ENCODE measurements around the gene JAKMIP1. TPM values are rescaled to one million over a fixed set of nuclear protein-coding genes. Genes with fewer than 3 reads are reported as not detected.

Gene JAKMIP1
- total RNA-seq, 1 donor from 2014 or later, result 31.0 TPM

DNA sequence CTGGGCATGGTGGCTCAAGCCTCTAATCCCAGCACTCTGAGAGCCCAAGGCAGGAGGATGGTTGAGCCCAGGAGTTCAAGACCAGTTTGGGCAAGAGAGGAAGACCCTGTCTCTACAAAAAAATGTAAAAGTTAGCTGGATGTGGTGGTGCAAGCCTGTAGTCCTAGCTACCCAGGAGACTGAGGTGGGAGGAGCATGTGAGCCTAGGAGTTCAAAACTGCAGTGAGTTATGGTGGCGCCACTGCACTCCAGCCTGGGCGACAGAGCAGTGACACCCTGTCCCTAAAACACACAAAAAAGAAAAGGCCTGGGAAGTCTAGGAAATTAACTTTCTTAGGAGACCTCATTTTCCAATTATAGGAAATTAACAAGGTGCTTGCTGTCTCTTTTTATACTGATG lies 76.8 kb downstream of the JAKMIP1 start:
- intact Hi-C loops (cut with micrococcal nuclease), result no loop called here

DNA sequence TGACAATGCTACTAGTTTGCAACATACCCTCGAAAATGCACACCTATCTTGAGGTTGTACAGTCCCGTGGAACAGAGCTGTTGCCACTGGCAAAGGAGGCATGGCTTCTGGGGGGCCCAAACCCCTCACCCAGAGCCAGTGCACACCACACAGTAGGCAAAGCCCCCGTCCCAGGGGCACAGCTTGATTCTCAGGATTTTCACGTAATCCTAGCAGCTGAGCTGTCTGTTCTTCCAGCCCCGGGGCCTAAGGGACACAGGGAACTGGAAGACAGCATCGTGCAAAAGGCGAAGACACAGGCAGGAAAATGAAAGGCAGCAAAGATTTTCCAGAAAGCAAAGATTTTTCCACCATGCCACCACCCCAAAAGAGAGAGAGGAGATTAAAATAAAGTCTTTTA lies 77.2 kb downstream of the JAKMIP1 start:
- intact Hi-C loops (cut with micrococcal nuclease), result no loop called here

DNA sequence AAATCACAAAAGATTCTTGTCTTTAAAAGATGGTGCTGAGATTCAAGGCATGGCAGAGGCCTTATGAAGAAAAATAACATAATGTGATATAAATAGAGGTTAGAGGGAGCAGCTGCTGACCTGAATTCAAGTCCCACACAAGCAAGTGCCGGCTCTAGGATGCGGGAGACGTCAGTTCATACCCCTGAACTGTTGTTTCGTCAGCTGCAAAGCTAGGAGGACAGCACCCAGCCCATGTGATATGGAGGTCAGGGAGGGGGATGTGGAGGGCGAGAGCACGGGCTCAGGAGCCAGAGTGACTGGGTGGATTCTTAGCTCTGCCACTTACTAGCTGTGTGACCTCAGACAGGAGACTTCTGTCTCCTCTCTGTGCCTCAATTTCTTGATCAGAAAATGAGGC lies 77.9 kb downstream of the JAKMIP1 start:
- intact Hi-C loops (cut with micrococcal nuclease), result no loop called here

GRCh38 chr4:6121941-6122340 lies 78.4 kb downstream of the JAKMIP1 start:
- intact Hi-C loops (cut with micrococcal nuclease), result no loop called here

DNA sequence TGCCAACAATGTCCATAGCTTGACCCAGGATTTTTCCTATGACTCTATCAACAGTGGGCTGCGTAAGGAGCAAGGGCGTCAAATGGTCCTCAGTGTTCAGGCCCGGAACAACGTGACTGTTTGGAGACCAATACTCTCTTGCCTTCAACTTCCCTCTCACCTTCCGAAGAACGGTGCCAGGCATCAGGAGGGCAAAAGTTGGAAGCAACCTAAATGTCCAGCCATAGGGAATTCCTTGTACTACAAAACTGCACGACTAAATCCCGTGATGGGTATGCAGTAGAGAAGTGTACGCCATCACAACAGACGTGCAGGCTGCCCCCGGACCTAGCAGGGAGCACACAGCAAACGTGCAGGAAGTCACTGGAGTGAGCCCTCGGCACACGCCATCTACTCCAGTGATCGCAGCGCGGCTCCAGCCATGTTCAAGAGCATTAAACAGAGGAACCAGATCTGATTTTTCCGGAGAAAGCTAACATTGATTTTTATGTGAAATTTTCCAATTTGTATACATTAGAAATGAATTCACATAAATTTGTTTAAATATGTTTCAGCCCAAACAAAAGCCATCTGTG lies 79.0 kb downstream of the JAKMIP1 start:
- intact Hi-C loops (cut with micrococcal nuclease), result no loop called here

DNA sequence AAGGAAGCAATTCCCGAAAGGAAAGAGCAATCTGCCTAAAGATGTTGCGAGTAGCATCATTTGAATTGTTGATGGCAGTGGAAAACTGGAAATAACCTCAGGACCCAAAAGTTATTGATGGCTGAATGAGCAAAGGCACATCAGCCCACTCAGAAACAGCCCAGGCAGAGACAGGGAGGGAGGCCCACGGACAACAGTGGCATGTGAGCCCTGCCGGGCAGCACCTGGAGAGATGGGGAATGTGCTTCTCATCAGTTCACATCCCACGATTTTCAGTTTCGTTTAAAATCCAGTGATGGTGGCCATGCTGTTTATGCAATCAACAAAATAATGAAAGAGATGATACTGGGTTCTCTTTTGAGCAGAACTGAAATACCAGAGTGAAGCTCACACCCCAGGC lies 80.0 kb downstream of the JAKMIP1 start:
- intact Hi-C loops (cut with micrococcal nuclease), result no loop called here

- intact Hi-C loops (cut with micrococcal nuclease), result no loop called here
Observed at GRCh38 chr4:6119507-6120020, 80.8 kb downstream of the JAKMIP1 start.

DNA sequence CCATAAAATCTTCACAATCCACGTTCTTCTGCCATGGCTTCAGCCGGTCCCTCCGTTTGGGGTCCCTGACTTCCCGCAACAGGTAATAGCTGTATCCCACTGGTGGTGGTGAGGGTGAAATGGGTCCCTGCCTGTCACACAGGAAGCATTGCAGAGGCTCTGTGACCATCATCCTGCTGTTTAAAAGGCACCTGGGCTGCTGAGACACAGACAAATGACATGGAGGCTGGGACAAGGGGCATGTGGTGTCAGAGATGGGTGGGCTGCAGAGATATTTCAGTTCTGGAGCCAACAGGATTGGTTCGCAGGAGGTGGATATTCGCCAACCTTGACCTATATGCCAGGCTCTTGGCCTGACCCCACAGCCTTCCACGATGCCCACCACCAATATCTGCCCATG lies 82.1 kb downstream of the JAKMIP1 start:
- intact Hi-C loops (cut with micrococcal nuclease), result no loop called here

DNA sequence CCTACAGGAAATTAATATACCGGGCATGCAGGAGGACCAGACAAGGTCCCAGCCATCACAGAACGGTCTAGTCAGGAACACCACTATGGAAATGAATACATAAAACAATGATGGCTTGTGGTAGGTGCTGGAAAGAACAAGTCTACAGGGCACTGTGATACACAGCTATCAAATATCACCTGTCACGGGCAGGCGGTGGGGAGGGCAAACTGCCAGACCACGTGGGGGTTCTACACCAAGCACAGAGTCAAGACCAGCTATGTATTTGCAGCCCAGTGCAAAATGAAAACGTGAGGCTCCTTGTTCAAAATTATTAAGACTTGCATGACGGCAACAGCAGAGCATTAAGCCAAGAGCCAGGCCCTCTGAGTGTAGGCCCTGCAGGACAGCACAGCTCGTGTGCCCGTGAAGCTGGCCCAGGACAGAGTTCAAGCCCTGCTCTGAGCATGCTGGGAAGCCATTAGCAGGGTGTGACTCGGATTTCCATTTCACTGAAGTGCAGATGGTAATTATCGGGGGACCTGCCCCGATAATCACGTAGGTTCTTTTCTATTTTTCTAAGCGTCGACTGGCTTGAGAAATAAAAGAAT lies 83.6 kb downstream of the JAKMIP1 start:
- intact Hi-C loops (cut with micrococcal nuclease), result no loop called here

GRCh38 chr4:6115746-6116586 lies 84.4 kb downstream of the JAKMIP1 start:
- intact Hi-C loops (cut with micrococcal nuclease), result no loop called here

GRCh38 chr4:6115342-6115741 lies 85.0 kb downstream of the JAKMIP1 start:
- intact Hi-C loops (cut with micrococcal nuclease), result no loop called here

DNA sequence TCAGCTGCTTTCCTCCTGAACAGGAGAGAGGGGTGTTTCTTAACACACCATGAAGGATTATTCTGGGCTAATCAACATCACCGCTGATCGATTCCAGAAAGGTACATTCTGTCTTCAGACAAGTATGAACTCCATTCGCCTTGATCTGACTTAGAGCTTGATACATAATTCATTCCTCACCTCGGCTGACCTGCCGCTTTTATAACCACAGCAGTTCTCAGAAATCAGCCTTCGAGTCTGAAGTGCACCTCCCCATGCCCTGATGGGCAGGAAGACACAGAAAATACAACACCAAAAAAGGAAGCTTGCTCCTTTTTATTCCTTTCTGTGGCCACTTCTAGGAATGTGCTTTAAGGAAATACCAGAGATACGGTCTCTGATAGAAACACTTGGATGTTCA lies 85.7 kb downstream of the JAKMIP1 start:
- intact Hi-C loops (cut with micrococcal nuclease), result no loop called here

GRCh38 chr4:6114181-6114580 lies 86.2 kb downstream of the JAKMIP1 start:
- intact Hi-C loops (cut with micrococcal nuclease), result no loop called here

DNA sequence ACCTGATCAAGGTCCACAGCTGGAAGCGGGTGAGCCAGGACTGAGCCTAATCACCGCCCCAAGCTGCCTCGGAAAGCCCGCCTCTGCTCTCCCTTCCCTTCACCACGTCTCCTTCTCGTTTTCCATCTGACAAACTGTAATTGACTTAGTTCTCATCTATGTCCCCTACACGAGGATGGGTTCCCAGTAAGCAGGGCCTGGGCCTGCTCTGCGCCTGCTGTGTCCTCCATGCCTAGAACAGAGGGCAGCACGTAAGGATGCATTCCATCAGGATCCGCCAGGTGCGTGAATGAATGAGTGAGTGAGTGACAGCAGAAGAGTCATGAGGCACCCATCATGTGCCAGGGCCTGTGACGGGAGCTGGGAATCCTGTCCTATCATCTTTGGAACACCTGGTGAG lies 86.7 kb downstream of the JAKMIP1 start:
- intact Hi-C loops (cut with micrococcal nuclease), result no loop called here

DNA sequence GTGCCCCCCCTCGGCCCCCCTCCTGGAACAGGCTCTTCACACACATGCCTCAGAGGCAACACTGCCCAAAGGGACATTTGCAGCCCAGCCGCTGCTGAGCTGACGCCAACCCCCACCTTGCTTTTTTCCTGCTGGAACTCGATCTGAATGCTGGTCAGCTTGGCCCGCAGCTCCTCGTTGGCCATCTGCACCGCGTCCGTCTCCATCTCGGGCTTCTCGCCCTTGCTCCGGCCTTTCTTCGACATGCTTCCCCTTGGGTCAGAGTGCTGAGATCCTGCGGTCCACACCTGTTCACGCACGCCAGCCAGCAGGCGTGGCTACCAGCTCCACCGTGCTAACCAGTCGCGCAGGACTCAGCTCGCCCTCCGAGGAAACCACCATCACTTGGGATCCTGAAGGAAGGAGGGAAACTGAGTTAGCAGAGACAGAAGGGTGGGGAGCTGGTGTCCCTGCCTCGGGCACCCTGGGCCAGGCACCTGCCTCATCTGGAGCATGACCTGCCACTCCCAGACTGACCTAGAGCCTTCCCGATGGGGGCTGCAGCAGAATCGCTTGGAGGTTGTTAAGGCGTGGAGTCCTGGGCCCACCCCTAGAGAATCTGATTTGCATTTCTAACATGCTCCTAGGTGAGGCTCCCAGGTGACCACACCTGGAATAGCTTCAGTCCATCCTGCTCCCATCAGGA lies 87.6 kb downstream of the JAKMIP1 start:
- intact Hi-C loops (cut with micrococcal nuclease), result no loop called here

- intact Hi-C loops (cut with micrococcal nuclease), result no loop called here
Observed at GRCh38 chr4:6111354-6111960, 88.9 kb downstream of the JAKMIP1 start.

DNA sequence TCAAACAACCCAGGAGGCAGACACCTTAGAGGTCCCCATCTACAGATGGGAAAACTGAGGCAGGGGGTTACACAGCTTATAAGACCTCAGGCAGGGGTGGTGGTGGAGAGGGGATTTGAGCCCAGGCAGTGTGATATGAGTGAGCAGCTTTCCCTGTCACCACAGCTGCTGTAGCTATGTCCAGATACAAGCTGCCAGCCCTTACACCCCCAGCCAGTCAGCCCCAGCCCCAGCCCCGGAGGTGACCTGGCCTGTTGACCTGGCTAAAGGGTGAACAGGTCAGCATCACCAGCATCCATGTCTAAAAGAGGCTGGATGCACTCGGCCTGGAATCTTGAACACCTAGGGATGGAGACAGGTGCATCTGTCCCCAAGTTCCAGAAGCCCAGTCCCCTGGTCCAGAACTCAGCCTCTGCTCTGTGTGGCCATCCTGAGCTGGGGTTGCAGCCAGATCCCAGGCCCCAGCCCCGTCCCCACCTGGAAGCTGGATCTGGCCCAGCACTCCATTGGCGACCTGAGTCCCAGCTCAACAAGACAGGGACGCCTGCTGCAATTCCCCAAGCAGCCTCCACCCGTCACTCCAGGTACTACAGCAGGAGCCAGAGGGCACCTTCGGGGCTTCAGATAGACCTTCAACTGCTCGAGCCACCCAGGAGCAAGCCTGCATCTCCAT lies 89.5 kb downstream of the JAKMIP1 start:
- intact Hi-C loops (cut with micrococcal nuclease), result no loop called here

- intact Hi-C loops (cut with micrococcal nuclease), result no loop called here
Observed at GRCh38 chr4:6109842-6110560, 90.3 kb downstream of the JAKMIP1 start.

DNA sequence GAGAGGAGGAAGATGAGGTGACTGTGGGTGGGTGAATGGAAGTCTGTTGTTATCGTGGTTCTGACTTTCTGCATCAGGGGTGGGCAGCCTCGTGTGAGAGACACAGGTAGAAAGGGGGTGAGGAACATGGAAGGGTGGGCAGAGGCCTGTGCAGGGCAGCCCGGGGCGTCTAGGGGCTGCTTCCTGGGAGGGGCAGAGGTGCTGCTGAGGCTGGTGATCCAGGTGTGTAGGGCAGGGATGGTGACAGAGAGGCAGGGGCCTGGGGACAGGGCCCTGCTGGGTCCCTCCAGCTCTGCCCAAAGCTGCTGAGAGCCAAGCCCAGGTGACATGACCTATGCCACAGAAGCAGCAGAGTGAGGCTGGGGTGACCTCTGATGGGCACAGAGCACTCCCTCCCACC lies 92.5 kb downstream of the JAKMIP1 start:
- intact Hi-C loops (cut with micrococcal nuclease), result no loop called here

DNA sequence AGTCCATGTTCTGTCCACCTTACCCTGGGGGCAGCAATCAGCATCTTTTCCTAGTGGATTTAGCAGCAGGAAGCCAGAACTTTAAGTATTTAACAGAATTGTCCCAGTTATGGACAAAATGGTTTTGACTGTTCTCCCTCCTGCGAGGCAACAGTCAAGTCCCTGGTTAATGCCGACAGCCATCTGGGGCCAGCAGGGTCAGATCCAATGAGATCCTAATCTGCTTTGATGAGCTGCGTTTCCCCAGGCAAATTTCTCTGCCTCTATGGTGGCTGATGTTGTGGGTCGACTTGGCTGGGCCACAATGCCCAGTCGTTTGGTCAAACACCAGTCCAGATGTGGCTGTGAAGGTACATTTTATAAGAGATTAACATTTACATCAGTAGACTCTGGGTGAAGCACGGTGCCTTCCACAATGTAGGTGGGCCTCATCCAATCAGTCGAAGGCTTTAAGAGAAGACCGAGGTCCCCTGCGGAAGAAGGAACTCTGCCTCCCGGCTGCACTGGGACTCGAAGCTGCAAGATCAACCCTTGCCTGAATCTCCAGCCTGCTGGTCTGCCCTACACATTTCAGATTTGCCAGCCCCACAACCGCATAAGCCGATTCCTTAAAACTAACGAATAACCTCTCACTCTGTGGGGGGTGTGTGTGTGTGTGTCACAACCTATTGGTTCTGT lies 93.1 kb downstream of the JAKMIP1 start:
- intact Hi-C loops (cut with micrococcal nuclease), result no loop called here

Data from T-helper 1 cell treated with Interleukin-12 subunit alpha and Interleukin-12 subunit beta and Interleukin-4 antibody, amounts not matched to agents 30 ng/mL and 1 ng/mL, for 36 hours (primary cell).